RPMI8226 (cell line): ENCODE measurements around the gene PLOD2.

Source experiments
- DNase-seq: peaks from one replicate; pipeline ENCODE4 v3.0.0-alpha.2; 2015

Gene PLOD2

GRCh38 chr3:146035366-146035765, 125.6 kb downstream of the PLOD2 start:
- no peak for DNase-seq

GRCh38 chr3:146033950-146034349, 127.0 kb downstream of the PLOD2 start:
- no peak for DNase-seq

GRCh38 chr3:146026547-146026946, 134.4 kb downstream of the PLOD2 start:
- DNase-seq, result no peak

- DNase-seq, result no peak
These were observed 136.7 kb downstream of the PLOD2 start for GRCh38 chr3:146024260-146024659.

GRCh38 chr3:146020969-146021368, 140.0 kb downstream of the PLOD2 start:
- DNase-seq, result no peak

- DNase-seq, result no peak
These were observed 141.5 kb downstream of the PLOD2 start for GRCh38 chr3:146019508-146019907.
